Karpas-422 (cell line): ENCODE measurements around the gene PRRG4. TPM values are rescaled to one million over a fixed set of nuclear protein-coding genes. Genes with fewer than 3 reads are reported as not detected.

Experiments
- total RNA-seq: library from RNA; depleted of rRNA; stranded (reverse); fragments of >200 nt; shearing (Covaris generic); gene quantifications from 2 replicates; pipeline ENCODE4 v1.2.3, GENCODE V29; 2014; ENCODE audit warnings: low replicate concordance; rRNA removed

PRRG4 gene
- total RNA-seq, 1 experiment from 2014 or later, result 0.19 TPM

Other genes starting within 250 kb of the PRRG4 start
- 638 and 873 TPM in 2 replicates for gene EIF3M, start 246.1 kb upstream of the PRRG4 start, total RNA-seq
- 2.5 and 3.0 TPM in 2 replicates for gene CCDC73, start 35.3 kb upstream of the PRRG4 start, total RNA-seq
- 28.1 and 60.9 TPM in 2 replicates for gene QSER1, start 62.9 kb downstream of the PRRG4 start, total RNA-seq
- not detected in 2 replicates for gene DEPDC7, start 186.0 kb downstream of the PRRG4 start, total RNA-seq
- 20.9 and 23.7 TPM in 2 replicates for gene TCP11L1, start 209.6 kb downstream of the PRRG4 start, total RNA-seq